IMR-90 (cell line): Measurements from ENCODE around the gene RAB19. TPM values are rescaled to one million over a fixed set of nuclear protein-coding genes. Genes with fewer than 3 reads are reported as not detected.

Experiments
- ATAC-seq: fragments of 200-7000 bp; cut with Tn5 transposase; 2 replicates; pipeline ENCODE4 v1.9.1; 2020; ENCODE audit warnings: low read depth, mild to moderate bottlenecking, moderate library complexity
- BruUV-seq: library from RNA; stranded (reverse); fragments of 400-500 nt; replicated peaks from 2 replicates; lab custom pipeline; 2021; lab: Mats Ljungman, UMichigan
- CTCF ChIA-PET: fragments of 300-600 bp; formaldehyde crosslinking; extraction: SDS; loops from one replicate; lab custom pipeline; 2021; ENCODE audit warnings: antibody characterized with exemption; lab: Yijun Ruan, JAX
- POLR2A ChIA-PET: fragments of 300-600 bp; sonication (Branson Sonifier 250); formaldehyde crosslinking; loops from one replicate; lab custom pipeline; 2022; ENCODE audit warnings: antibody characterized with exemption; ENCODE audit not compliant: unreplicated experiment; lab: Charles Lee
- DNase-seq: peaks from one replicate; pipeline ENCODE4 v3.0.0; 2013
- H2AFZ ChIP-seq: replicated peaks from 2 replicates; pipeline ENCODE3; 2013; ENCODE audit warnings: low read length, mild to moderate bottlenecking; ENCODE audit not compliant: poor library complexity
- H2AK5ac ChIP-seq: 2 replicates; pipeline ENCODE4 v1.6.1; 2013; ENCODE audit warnings: low read depth, low read length, inconsistent platforms
- H2AK9ac ChIP-seq: replicated peaks from 2 replicates; pipeline ENCODE3; 2013; ENCODE audit warnings: mild to moderate bottlenecking, low read depth, low read length, moderate library complexity; ENCODE audit not compliant: poor library complexity
- H2BK120ac ChIP-seq: 2 replicates; pipeline ENCODE4 v1.6.1; 2013; ENCODE audit warnings: low read depth, low read length, inconsistent platforms
- H2BK15ac ChIP-seq: 3 replicates; pipeline ENCODE4 v1.6.1; 2013; ENCODE audit warnings: low read depth, low read length, inconsistent platforms
- H2BK20ac ChIP-seq: 2 replicates; pipeline ENCODE4 v1.6.1; 2013; ENCODE audit warnings: low read depth, mild to moderate bottlenecking, inconsistent platforms, low read length, moderate library complexity
- H2BK5ac ChIP-seq: 2 replicates; pipeline ENCODE4 v1.6.1; 2013; ENCODE audit warnings: mild to moderate bottlenecking, low read depth, low read length, inconsistent platforms; ENCODE audit not compliant: poor library complexity, severe bottlenecking
- H3K14ac ChIP-seq: replicated peaks from 2 replicates; pipeline ENCODE4 v1.6.1; 2013; ENCODE audit warnings: low read depth, low read length, inconsistent platforms
- H3K18ac ChIP-seq: 2 replicates; pipeline ENCODE4 v1.6.1; 2013; ENCODE audit warnings: low read depth, low read length, control low read depth
- H3K23ac ChIP-seq: 2 replicates; pipeline ENCODE4 v1.6.1; 2013; ENCODE audit warnings: low read depth, low read length, inconsistent platforms
- H3K27ac ChIP-seq: 2 replicates; pipeline ENCODE4 v1.5.1; 2013; ENCODE audit warnings: mild to moderate bottlenecking, control low read depth, low read length; ENCODE audit not compliant: insufficient read depth
- H3K27me3 ChIP-seq: 2 replicates; pipeline ENCODE4 v1.6.1; 2013; ENCODE audit warnings: low read length; ENCODE audit not compliant: control insufficient read depth, insufficient read depth
- H3K36me3 ChIP-seq: 2 replicates; pipeline ENCODE4 v1.6.1; 2013; ENCODE audit warnings: low read length, mixed read lengths; ENCODE audit not compliant: control insufficient read depth, insufficient read depth
- H3K4ac ChIP-seq: 2 replicates; pipeline ENCODE4 v1.6.1; 2013; ENCODE audit warnings: low read depth, low read length, inconsistent platforms
- H3K4me1 ChIP-seq: 2 replicates; pipeline ENCODE4 v1.6.1; 2013; ENCODE audit warnings: low read length, mixed read lengths; ENCODE audit not compliant: control insufficient read depth, insufficient read depth
- H3K4me2 ChIP-seq: 2 replicates; pipeline ENCODE4 v1.6.1; 2013; ENCODE audit warnings: low read depth, mild to moderate bottlenecking, control low read depth, low read length, moderate library complexity
- H3K4me3 ChIP-seq: 2 replicates; pipeline ENCODE4 v1.5.1; 2013; ENCODE audit warnings: low read depth, mild to moderate bottlenecking, control low read depth, low read length, moderate library complexity; ENCODE audit not compliant: insufficient read depth
- H3K56ac ChIP-seq: 2 replicates; pipeline ENCODE4 v1.6.1; 2013; ENCODE audit warnings: low read length, inconsistent platforms; ENCODE audit not compliant: insufficient read depth; ENCODE audit errors: extremely low read depth
- H3K79me1 ChIP-seq, 2 experiments: 2 replicates each; pipeline ENCODE4 v1.6.1; 2013; ENCODE audit warnings: low read length in 2 of 2, inconsistent platforms in 1 of 2, low read depth in 1 of 2
- H3K9ac ChIP-seq: 2 replicates; pipeline ENCODE4 v1.6.1; 2013; ENCODE audit warnings: low read depth, low read length, control low read depth
- H3K9me1 ChIP-seq: 2 replicates; pipeline ENCODE4 v1.6.1; 2013; ENCODE audit warnings: low read length, inconsistent platforms; ENCODE audit not compliant: insufficient read depth
- H3K9me3 ChIP-seq: 2 replicates; pipeline ENCODE4 v1.6.1; 2013; ENCODE audit warnings: low read length; ENCODE audit not compliant: control insufficient read depth, insufficient read depth
- H4K20me1 ChIP-seq: 2 replicates; pipeline ENCODE4 v1.6.1; 2013; ENCODE audit warnings: low read length, inconsistent platforms; ENCODE audit not compliant: insufficient read depth
- H4K5ac ChIP-seq: 2 replicates; pipeline ENCODE4 v1.6.1; 2013; ENCODE audit warnings: mild to moderate bottlenecking, low read depth, low read length, control low read depth
- H4K8ac ChIP-seq, 2 experiments: 2 replicates each; pipeline ENCODE4 v1.6.1; 2013; ENCODE audit warnings: low read depth in 2 of 2, low read length in 2 of 2, control low read depth in 1 of 2, inconsistent platforms in 1 of 2
- H4K91ac ChIP-seq: 2 replicates; pipeline ENCODE4 v1.6.1; 2013; ENCODE audit warnings: low read depth, low read length, inconsistent platforms; ENCODE audit not compliant: insufficient read depth
- BHLHE40 ChIP-seq: fragments of 150-350 bp; IDR thresholded peaks from 2 replicates; pipeline ENCODE4 v1.6.1; 2016; ENCODE audit warnings: mild to moderate bottlenecking, low read depth, low read length
- CEBPB ChIP-seq: IDR thresholded peaks from 2 replicates; pipeline ENCODE4 v1.6.1; 2012; ENCODE audit warnings: low read depth, low read length, improper control_type of control experiment
- CHD1 ChIP-seq: IDR thresholded peaks from 2 replicates; pipeline ENCODE4 v1.6.1; 2012; ENCODE audit warnings: low read depth, low read length, improper control_type of control experiment
- FOS ChIP-seq: fragments of 150-350 bp; IDR thresholded peaks from 2 replicates; pipeline ENCODE4 v1.6.1; 2016; ENCODE audit warnings: low read depth, low read length
- MAFK ChIP-seq: IDR thresholded peaks from 2 replicates; pipeline ENCODE4 v1.6.1; 2012; ENCODE audit warnings: low read depth, low read length, improper control_type of control experiment
- MAZ ChIP-seq: IDR thresholded peaks from 2 replicates; pipeline ENCODE4 v1.6.1; 2012; ENCODE audit warnings: low read depth, mild to moderate bottlenecking, low read length, improper control_type of control experiment, moderate library complexity, borderline replicate concordance
- MXI1 ChIP-seq: IDR thresholded peaks from 2 replicates; pipeline ENCODE4 v1.6.1; 2012; ENCODE audit warnings: low read depth, mild to moderate bottlenecking, low read length, moderate library complexity, borderline replicate concordance
- NFE2L2 ChIP-seq: fragments of 150-350 bp; IDR thresholded peaks from 2 replicates; pipeline ENCODE4 v1.6.1; 2016; ENCODE audit warnings: low read depth, mild to moderate bottlenecking, low read length
- POLR2A ChIP-seq: IDR thresholded peaks from 2 replicates; pipeline ENCODE4 v1.6.1; 2012; ENCODE audit warnings: mild to moderate bottlenecking, low read depth, low read length
- RAD21 ChIP-seq: IDR thresholded peaks from 2 replicates; pipeline ENCODE4 v1.6.1; 2012; ENCODE audit warnings: low read length, improper control_type of control experiment
- RCOR1 ChIP-seq: IDR thresholded peaks from 2 replicates; pipeline ENCODE4 v1.6.1; 2012; ENCODE audit warnings: mild to moderate bottlenecking, low read length, improper control_type of control experiment; ENCODE audit not compliant: insufficient replicate concordance
- RFX5 ChIP-seq: IDR thresholded peaks from 2 replicates; pipeline ENCODE4 v1.8.0; 2012; ENCODE audit warnings: low read depth, mild to moderate bottlenecking, low read length, moderate library complexity
- SMC3 ChIP-seq: fragments of 150-350 bp; IDR thresholded peaks from 2 replicates; pipeline ENCODE4 v1.6.1; 2016; ENCODE audit warnings: low read depth, mild to moderate bottlenecking, antibody characterized with exemption, low read length, moderate library complexity
- WGBS, 2 experiments: methylation state at CpG; one replicate each; pipeline versions ENCODE4 v1.1.5 to v1.1.7; 2013; ENCODE audit warnings: missing lambda C conversion rate in 2 of 2; ENCODE audit not compliant: insufficient read length in 1 of 2; ENCODE audit errors: extremely low coverage in 2 of 2; 5-methylcytosine and 5-hydroxymethylcytosine counted together
- dilution Hi-C: fragments of 300-500 bp; cut with HindIII; formaldehyde crosslinking; loops from one replicate; pipeline ENCODE4 v1.14.3; 2018; ENCODE audit warnings: low sequenced_read_pairs; ENCODE audit not compliant: unreplicated experiment
- in situ Hi-C: fragments of 300-500 bp; cut with MboI; formaldehyde crosslinking; loops from 3 replicates; pipeline ENCODE4 v1.14.3; 2019; ENCODE audit warnings: low sequenced_read_pairs, inconsistent platforms, mixed read lengths
- intact Hi-C: fragments of 100-400 bp; cut with micrococcal nuclease; formaldehyde crosslinking; loops from 2 replicates; pipeline ENCODE4 v1.10.0; 2022
- polyA plus RNA-seq, 3 experiments: library from polyadenylated mRNA; depleted of rRNA; stranded (reverse); fragments of >200 nt; gene quantifications; 2 replicates each; pipeline ENCODE4 v1.2.3, GENCODE V29; 2012; ENCODE audit warnings: low replicate concordance in 1 of 3
- total RNA-seq: library from RNA; depleted of rRNA; stranded (reverse); fragments of >200 nt; gene quantifications from 2 replicates; pipeline ENCODE4 v1.2.3, GENCODE V29; 2012
- TF ChIP-seq, protein P1 (sequence below): conservative IDR thresholded peaks from 2 replicates; pipeline ENCODE4 v1.5.1; 2012; ENCODE audit warnings: mild to moderate bottlenecking, low read depth, low read length, improper control_type of control experiment
- TF ChIP-seq, protein P2 (sequence below): fragments of 150-350 bp; IDR thresholded peaks from 2 replicates; pipeline ENCODE4 v1.6.1; 2016; ENCODE audit warnings: low read depth, mild to moderate bottlenecking, low read length, moderate library complexity, borderline replicate concordance
- TF ChIP-seq, protein P3 (sequence below): fragments of 150-350 bp; IDR thresholded peaks from 2 replicates; pipeline ENCODE4 v1.6.1; 2017; ENCODE audit warnings: mild to moderate bottlenecking, antibody characterized with exemption, low read length, low read depth

The RAB19 gene
- total and polyA plus RNA-seq, 2 of the 4 experiments (the other 2 are of a cell fraction), result not detected

GRCh38 chr7:140441519-140441918, 37.7 kb downstream of the RAB19 start:
- H3K4me1 ChIP-seq, result peaks cover 2% of the 10 kb centered on the region; the same call in 1 of the 2 replicates
- no peaks in the 10 kb centered on the region for H4K20me1 ChIP-seq
- H3K27me3 ChIP-seq, result no peaks in the 10 kb centered on the region
- dilution Hi-C loops, result no loop called here
- no peak overlapping the region for H3K4ac ChIP-seq
- H3K23ac ChIP-seq, result no peak overlapping the region
- H2BK15ac ChIP-seq, result no peak overlapping the region
- H3K9ac ChIP-seq, result no peak overlapping the region
- no peak overlapping the region for H3K56ac ChIP-seq
- WGBS, 2 experiments, result no CpG with 5 or more reads among the region's 2 CpGs
- no peak for ATAC-seq
- no peak overlapping the region for H3K4me2 ChIP-seq
- in situ Hi-C loops, result no loop called here
- intact Hi-C loops, result no loop called here
- no peak overlapping the region for H2AK9ac ChIP-seq
- H3K36me3 ChIP-seq, result no peaks in the 10 kb centered on the region
- ChIA-PET POLR2A (interaction anchor here (0.6 kb wide), 1 partner anchor 172 kb away, joined by 4 read pairs; no protein-coding TSS in a partner anchor), CTCF (no interaction called here)
- no peak for DNase-seq
- no peak overlapping the region for H2BK20ac ChIP-seq
- no peak overlapping the region for H2BK5ac ChIP-seq
- H3K18ac ChIP-seq, result no peak overlapping the region
- H4K91ac ChIP-seq, result no peak overlapping the region
- H3K14ac ChIP-seq, result no peak overlapping the region
- BruUV-seq, result no TSS peak
- H2AFZ ChIP-seq, result no peak overlapping the region
- H2AK5ac ChIP-seq, result no peak overlapping the region
- no peak overlapping the region for H3K27ac ChIP-seq
- no peaks in the 10 kb centered on the region; the same call in 1 of the 2 replicates for H3K9me1 ChIP-seq
- H2BK120ac ChIP-seq, result no peak overlapping the region
- TF ChIP-seq MAFK (no peak), NFE2L2 (no peak), RFX5 (no peak), CEBPB (no peak), POLR2A (no peak), FOS (no peak), RAD21 (no peak), BHLHE40 (no peak), RCOR1 (no peak), CHD1 (no peak), MAZ (no peak), SMC3 (no peak), MXI1 (no peak)
- TF ChIP-seq, protein P1, sequence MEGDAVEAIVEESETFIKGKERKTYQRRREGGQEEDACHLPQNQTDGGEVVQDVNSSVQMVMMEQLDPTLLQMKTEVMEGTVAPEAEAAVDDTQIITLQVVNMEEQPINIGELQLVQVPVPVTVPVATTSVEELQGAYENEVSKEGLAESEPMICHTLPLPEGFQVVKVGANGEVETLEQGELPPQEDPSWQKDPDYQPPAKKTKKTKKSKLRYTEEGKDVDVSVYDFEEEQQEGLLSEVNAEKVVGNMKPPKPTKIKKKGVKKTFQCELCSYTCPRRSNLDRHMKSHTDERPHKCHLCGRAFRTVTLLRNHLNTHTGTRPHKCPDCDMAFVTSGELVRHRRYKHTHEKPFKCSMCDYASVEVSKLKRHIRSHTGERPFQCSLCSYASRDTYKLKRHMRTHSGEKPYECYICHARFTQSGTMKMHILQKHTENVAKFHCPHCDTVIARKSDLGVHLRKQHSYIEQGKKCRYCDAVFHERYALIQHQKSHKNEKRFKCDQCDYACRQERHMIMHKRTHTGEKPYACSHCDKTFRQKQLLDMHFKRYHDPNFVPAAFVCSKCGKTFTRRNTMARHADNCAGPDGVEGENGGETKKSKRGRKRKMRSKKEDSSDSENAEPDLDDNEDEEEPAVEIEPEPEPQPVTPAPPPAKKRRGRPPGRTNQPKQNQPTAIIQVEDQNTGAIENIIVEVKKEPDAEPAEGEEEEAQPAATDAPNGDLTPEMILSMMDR, result no peak
- TF ChIP-seq, protein P2, sequence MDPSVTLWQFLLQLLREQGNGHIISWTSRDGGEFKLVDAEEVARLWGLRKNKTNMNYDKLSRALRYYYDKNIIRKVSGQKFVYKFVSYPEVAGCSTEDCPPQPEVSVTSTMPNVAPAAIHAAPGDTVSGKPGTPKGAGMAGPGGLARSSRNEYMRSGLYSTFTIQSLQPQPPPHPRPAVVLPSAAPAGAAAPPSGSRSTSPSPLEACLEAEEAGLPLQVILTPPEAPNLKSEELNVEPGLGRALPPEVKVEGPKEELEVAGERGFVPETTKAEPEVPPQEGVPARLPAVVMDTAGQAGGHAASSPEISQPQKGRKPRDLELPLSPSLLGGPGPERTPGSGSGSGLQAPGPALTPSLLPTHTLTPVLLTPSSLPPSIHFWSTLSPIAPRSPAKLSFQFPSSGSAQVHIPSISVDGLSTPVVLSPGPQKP, result no peak
- TF ChIP-seq, protein P3, sequence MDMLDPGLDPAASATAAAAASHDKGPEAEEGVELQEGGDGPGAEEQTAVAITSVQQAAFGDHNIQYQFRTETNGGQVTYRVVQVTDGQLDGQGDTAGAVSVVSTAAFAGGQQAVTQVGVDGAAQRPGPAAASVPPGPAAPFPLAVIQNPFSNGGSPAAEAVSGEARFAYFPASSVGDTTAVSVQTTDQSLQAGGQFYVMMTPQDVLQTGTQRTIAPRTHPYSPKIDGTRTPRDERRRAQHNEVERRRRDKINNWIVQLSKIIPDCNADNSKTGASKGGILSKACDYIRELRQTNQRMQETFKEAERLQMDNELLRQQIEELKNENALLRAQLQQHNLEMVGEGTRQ, result no peak
- H3K9me3 ChIP-seq, result no peaks in the 10 kb centered on the region
- no peak overlapping the region for H4K5ac ChIP-seq
- no peak overlapping the region for H3K4me3 ChIP-seq
- H3K79me1 ChIP-seq, result no peaks in the 10 kb centered on the region
- no peak overlapping the region for H4K8ac ChIP-seq
